Right lobe of liver (tissue), 6 donors: ENCODE results near the gene C2CD4C. TPM values are rescaled to one million over a fixed set of nuclear protein-coding genes. Genes with fewer than 3 reads are reported as not detected.

Source experiments
- ATAC-seq, 4 donors: fragments of 200-7000 bp; cut with Tn5 transposase; one replicate each; pipeline ENCODE4 v1.9.1; 2020; ENCODE audit warnings: mild to moderate bottlenecking in 4 of 4, moderate library complexity in 4 of 4
- DNase-seq, 3 donors: peaks; one replicate each; pipeline ENCODE4 v3.0.0-alpha.2; 2020
- H3K27ac ChIP-seq, 3 donors: fragments of 200-600 bp; one replicate each; pipeline ENCODE4 v1.8.0; 2022
- H3K27me3 ChIP-seq, 2 donors: fragments of 200-600 bp; one replicate each; pipeline ENCODE4 v1.8.0; 2022
- H3K36me3 ChIP-seq, 4 donors: fragments of 200-600 bp; sonication (generic) in 1 of 4; one replicate each; pipeline versions ENCODE4 v1.5.1 to v1.8.0; 2017 to 2022; ENCODE audit warnings: control low read depth in 1 of 4
- H3K4me1 ChIP-seq, 4 donors: fragments of 200-600 bp; sonication (generic) in 1 of 4; one replicate each; pipeline versions ENCODE4 v1.5.1 to v1.8.0; 2017 to 2022; ENCODE audit warnings: control low read depth in 1 of 4
- H3K4me3 ChIP-seq, 3 donors: fragments of 200-600 bp; one replicate each; pipeline ENCODE4 v1.8.0; 2022
- H3K9me3 ChIP-seq, 4 donors: fragments of 200-600 bp; sonication (generic) in 1 of 4; one replicate each; pipeline versions ENCODE4 v1.5.1 to v1.8.0; 2017 to 2022; ENCODE audit warnings: control low read depth in 1 of 4
- CTCF ChIP-seq, 4 donors: fragments of 200-600 bp in 3 of 4; fragments of 450-650 bp in 1 of 4; IDR thresholded peaks; one replicate each; pipeline versions ENCODE4 v1.5.1 to v1.8.0; 2016 to 2022; ENCODE audit warnings: antibody characterized with exemption in 4 of 4, mild to moderate bottlenecking in 2 of 4
- POLR2A ChIP-seq: fragments of 450-650 bp; IDR thresholded peaks from one replicate; pipeline ENCODE4 v1.6.1; 2017; ENCODE audit warnings: antibody characterized with exemption, mild to moderate bottlenecking
- WGBS: methylation state at CpG from one replicate; pipeline ENCODE4 v1.1.6; 2018; ENCODE audit warnings: low coverage, low lambda C conversion rate; ENCODE audit not compliant: insufficient coverage; ENCODE audit errors: missing lambda C conversion rate; 5-methylcytosine and 5-hydroxymethylcytosine counted together
- intact Hi-C, 2 donors: fragments of 100-400 bp; cut with DNase I; formaldehyde crosslinking; loops; one replicate each; pipeline versions ENCODE4 v1.11.2 to v1.14.1; 2022
- total RNA-seq, 6 experiments: library from RNA; depleted of rRNA in 2 of 6; stranded (reverse); fragments of >200 nt in 2 of 6; fragmentation: NEBNext Ultra II Directional in 3 of 6; extraction: Animal tissue kit (Norgen Biotek cat#: 25700) in 3 of 6; gene quantifications; one replicate each; pipeline versions ENCODE4 v1.1.0 to v1.2.4, GENCODE V29; 2016 to 2023
- donor health status: DM: no; HTN: yes; CAD: no.
- donor health status: DM: no; HTN: no; CAD: no.
- donor health status: DM: no; HTN: no; CAD: no.
- donor health status: DM: no; HTN: yes; CAD: no.
- donor health status: DM: no; HTN: yes; CAD: no.

The C2CD4C gene
- total RNA-seq, 6 experiments from 2014 or later, result 0.12 to 2.0 (median 0.44) TPM

- Histone ChIP-seq H3K36me3 (no peaks in the 10 kb centered on the region), H3K9me3 (no peaks in the 10 kb centered on the region), H3K27me3 (peaks cover 0 to 12% of the 10 kb centered on the region in 2 donors), H3K4me3 (no peak overlapping the region), H3K4me1 (peaks cover 0 to 13% (median 0%) of the 10 kb centered on the region in 4 donors), H3K27ac (no peak overlapping the region)
- TF ChIP-seq CTCF (IDR thresholded peaks at IDR 0.05) (no peak), POLR2A (no peak)
- intact Hi-C loops, result no loop called here
- peak in 2 of 3 donors; percentile 37 to 47 for DNase-seq
- 60% methylated on average over 8 of the region's 41 CpGs for WGBS
- ATAC-seq, result no peak
Observed at GRCh38 chr19:406135-406781, 2.7 kb downstream of the C2CD4C start.

GRCh38 chr19:405121-405965 lies 3.6 kb downstream of the C2CD4C start:
- Histone ChIP-seq H3K4me1 (peaks cover 0 to 13% (median 0%) of the 10 kb centered on the region in 4 donors), H3K27me3 (peaks cover 0 to 12% of the 10 kb centered on the region in 2 donors), H3K36me3 (no peaks in the 10 kb centered on the region), H3K27ac (no peak overlapping the region), H3K4me3 (no peak overlapping the region), H3K9me3 (no peaks in the 10 kb centered on the region)
- 3% methylated on average over 5 of the region's 29 CpGs for WGBS
- DNase-seq (peak in 2 of 3 donors; percentile 31 to 39), ATAC-seq (no peak)
- intact Hi-C loops, result no loop called here
- TF ChIP-seq POLR2A (no peak), CTCF (IDR thresholded peaks at IDR 0.05) (no peak)

GRCh38 chr19:403221-404027 lies 5.5 kb downstream of the C2CD4C start:
- Histone ChIP-seq H3K27ac (no peak overlapping the region), H3K9me3 (no peaks in the 10 kb centered on the region), H3K36me3 (no peaks in the 10 kb centered on the region), H3K4me1 (no peaks in the 10 kb centered on the region), H3K4me3 (no peak overlapping the region), H3K27me3 (peaks cover 0 to 4% of the 10 kb centered on the region in 2 donors)
- intact Hi-C loops, result no loop called here
- TF ChIP-seq CTCF (IDR thresholded peaks at IDR 0.05) (no peak), POLR2A (no peak)
- ATAC-seq (no peak), DNase-seq (peak; percentile 14 to 46 (median 40))
- 81% methylated on average over 16 of the region's 38 CpGs for WGBS

GRCh38 chr19:402786-403185 lies 6.2 kb downstream of the C2CD4C start:
- DNase-seq, result no peak
- no peaks in the 10 kb centered on the region for H3K4me1 ChIP-seq
- no peaks in the 10 kb centered on the region for H3K27me3 ChIP-seq
- H3K9me3 ChIP-seq, result no peaks in the 10 kb centered on the region
- H3K27ac ChIP-seq, result no peak overlapping the region
- H3K4me3 ChIP-seq, result no peak overlapping the region
- intact Hi-C loops, result no loop called here
- no peaks in the 10 kb centered on the region for H3K36me3 ChIP-seq
- WGBS, result 84% methylated on average over 4 of the region's 11 CpGs
- no peak for TF ChIP-seq CTCF (IDR thresholded peaks at IDR 0.05)
- no peak for ATAC-seq
